NB4 (cell line): ENCODE data around the gene SH3BP5L.
"Not testable (repeated sequence)": the region's sequence is repeated elsewhere in the genome, so short reads cannot be mapped to it uniquely, and the experiment has no call there.

Source experiments
- DNase-seq: peaks from one replicate; pipeline ENCODE4 v3.0.0; 2010; ENCODE audit warnings: low read depth
- H3K4me3 ChIP-seq: one replicate; pipeline ENCODE4 v1.5.1; 2011; ENCODE audit warnings: mild to moderate bottlenecking, low read depth, low read length, moderate library complexity
- CTCF ChIP-seq: IDR thresholded peaks from one replicate; pipeline ENCODE4 v1.5.1; 2012; ENCODE audit warnings: low read depth, low read length
- MAX ChIP-seq: IDR thresholded peaks from 2 replicates; pipeline ENCODE4 v1.6.1; 2011; ENCODE audit warnings: low read depth, low read length
- MYC ChIP-seq: IDR thresholded peaks from 2 replicates; pipeline ENCODE4 v1.6.1; 2011; ENCODE audit warnings: low read depth, low read length
- POLR2A ChIP-seq: IDR thresholded peaks from 2 replicates; pipeline ENCODE4 v1.6.1; 2011; ENCODE audit warnings: mild to moderate bottlenecking; ENCODE audit not compliant: insufficient read length; ENCODE audit errors: extremely low read depth

Gene SH3BP5L

GRCh38 chr1:248837781-248838356 is 12.2 kb upstream of the SH3BP5L start, which contains the start of gene ZNF672:
Gene ZNF672, plus strand, starts transcription at chr1:248838224. Its CDS starts 9,051 bp downstream, at chr1:248847275.
- peak; percentile 96 for DNase-seq
- TF ChIP-seq MAX (no peak), POLR2A (peak; percentile 64), MYC (no peak), CTCF (no peak)

GRCh38 chr1:248837045-248837780 is 11.5 kb upstream of the SH3BP5L start:
- H3K4me3 ChIP-seq: peak overlapping the region; percentile 70
- no peak for DNase-seq
- TF ChIP-seq CTCF (no peak), MAX (no peak)

More at GRCh38 chr1:248837781-248838356, 12.2 kb upstream of the SH3BP5L start, which contains the start of gene ZNF672:
- peak within 1 kb of the TSS; percentile 84 for H3K4me3 ChIP-seq

- peak; percentile 48 for DNase-seq
- H3K4me3 ChIP-seq: no peak overlapping the region
- TF ChIP-seq POLR2A (no peak), MYC (peak; percentile 15; the same call in 1 of the 2 replicates), MAX (peak; percentile 34; the same call in 1 of the 2 replicates)
Measured at GRCh38 chr1:248834343-248834940, 8.7 kb upstream of the SH3BP5L start.

GRCh38 chr1:248831842-248832241 is 6.1 kb upstream of the SH3BP5L start:
- TF ChIP-seq MAX (no peak), MYC (no peak), POLR2A (no peak), CTCF (no peak)
- DNase-seq: no peak
- H3K4me3 ChIP-seq: no peak overlapping the region

GRCh38 chr1:248830718-248831017 is 5.0 kb upstream of the SH3BP5L start:
- not testable (repeated sequence) for H3K4me3 ChIP-seq, DNase-seq

- peak; percentile 86 for DNase-seq
- TF ChIP-seq CTCF: no peak
- TF ChIP-seq MYC: no peak
- TF ChIP-seq MAX: no peak
- TF ChIP-seq POLR2A: no peak
- no peak overlapping the region for H3K4me3 ChIP-seq
Measured at GRCh38 chr1:248828845-248829244, 3.1 kb upstream of the SH3BP5L start.

GRCh38 chr1:248825573-248825908 is 174 bp downstream of the SH3BP5L start:
- TF ChIP-seq MAX (0 out of 2 replicates have a peak, but pooled peaks have one; percentile 5), CTCF (no peak), POLR2A (no peak), MYC (no peak)
- no peak for DNase-seq
- peak overlapping the region; percentile 77 for H3K4me3 ChIP-seq
